ENCODE measurements around the gene KIAA1328.

GRCh38 chr18:36953047-36953446 is 124.1 kb downstream of the KIAA1328 start:
- TF ChIP-seq POLR2A (IDR thresholded peaks at IDR 0.05; ENCODE audit: low read depth): no peak
- TF ChIP-seq POLR2AphosphoS5 (IDR thresholded peaks at IDR 0.05): no peak
